A549 (cell line): ENCODE results near the gene RRH.

Source experiments
- CTCF ChIP-seq: fragments of >200 bp; sonication (Bioruptor Twin); formaldehyde crosslinking; IDR thresholded peaks from 3 replicates; pipeline ENCODE4 v1.5.1; 2016
- POLR2A ChIP-seq: IDR thresholded peaks from 2 replicates; pipeline ENCODE4 v1.6.1; 2012; ENCODE audit warnings: mild to moderate bottlenecking, low read length
- RCOR1 ChIP-seq: fragments of 150-350 bp; IDR thresholded peaks from 2 replicates; pipeline ENCODE4 v1.6.1; 2014; ENCODE audit warnings: antibody characterized with exemption, low read length, low read depth
- REST ChIP-seq: fragments of 200-600 bp; sonication (generic); IDR thresholded peaks from 2 replicates; pipeline ENCODE4 v1.6.1; 2016; ENCODE audit warnings: antibody characterized with exemption, mild to moderate bottlenecking, moderate library complexity
- SREBF2 ChIP-seq: fragments of 450-650 bp; IDR thresholded peaks from 2 replicates; pipeline ENCODE4 v1.6.1; 2014; ENCODE audit warnings: mild to moderate bottlenecking, moderate library complexity

GRCh38 chr4:109818268-109818667, 9.5 kb upstream of the RRH start:
- TF ChIP-seq RCOR1 (no peak), REST (no peak), CTCF (no peak), POLR2A (no peak), SREBF2 (no peak)
